Lower leg skin (tissue), 3 donors: ENCODE data around the gene ITPRID1.

Experiments used
- CTCF ChIP-seq, 3 donors: fragments of 450-650 bp; IDR thresholded peaks; one replicate each; pipeline ENCODE4 v1.5.1; 2016; ENCODE audit warnings: antibody characterized with exemption in 3 of 3, mild to moderate bottlenecking in 3 of 3, moderate library complexity in 2 of 3
- POLR2A ChIP-seq, 2 donors: fragments of 450-650 bp; IDR thresholded peaks; one replicate each; pipeline ENCODE4 v1.6.1; 2016 to 2017; ENCODE audit warnings: antibody characterized with exemption in 2 of 2, mild to moderate bottlenecking in 1 of 2, moderate library complexity in 1 of 2

GRCh38 chr7:31518766-31519165, 4.9 kb downstream of the ITPRID1 start:
- TF ChIP-seq CTCF (IDR thresholded peaks at IDR 0.05), result no peak
- TF ChIP-seq POLR2A (IDR thresholded peaks at IDR 0.05), result no peak
